Stomach (tissue), 9 donors: ENCODE data around the gene ARID1B. TPM values are rescaled to one million over a fixed set of nuclear protein-coding genes. Genes with fewer than 3 reads are reported as not detected.

Experiments used
- DNase-seq, 2 donors: peaks; one replicate each; pipeline versions ENCODE4 v3.0.0 to v3.0.0-alpha.2; 2013 to 2019
- H3K27ac ChIP-seq, 5 donors: fragments of 200-600 bp in 4 of 5; sonication (generic) in 4 of 5; one replicate each; pipeline ENCODE4 v1.5.1; 2013 to 2019; ENCODE audit warnings: mild to moderate bottlenecking in 1 of 5, moderate library complexity in 1 of 5
- H3K27me3 ChIP-seq, 3 donors: fragments of 200-600 bp; sonication (generic); one replicate each; pipeline ENCODE4 v1.5.1; 2017 to 2019; ENCODE audit warnings: mixed run types in 1 of 3
- H3K36me3 ChIP-seq, 4 donors: fragments of 200-600 bp; sonication (generic); 1 replicate in 3 of 4; 2 replicates in 1 of 4; pipeline ENCODE4 v1.5.1; 2016 to 2019
- H3K4me1 ChIP-seq, 4 donors: fragments of 200-600 bp; sonication (generic); one replicate each; pipeline ENCODE4 v1.5.1; 2016 to 2019
- H3K4me3 ChIP-seq, 4 donors: fragments of 200-600 bp; sonication (generic) in 3 of 4; one replicate each; pipeline ENCODE4 v1.5.1; 2016 to 2019; ENCODE audit warnings: mild to moderate bottlenecking in 1 of 4
- H3K9me3 ChIP-seq, 4 donors: fragments of 200-600 bp; sonication (generic); one replicate each; pipeline ENCODE4 v1.5.1; 2016 to 2019
- EP300 ChIP-seq: sonication (generic); formaldehyde crosslinking; IDR thresholded peaks from one replicate; pipeline ENCODE4 v1.6.1; 2017; ENCODE audit warnings: antibody characterized with exemption
- POLR2A ChIP-seq, 4 donors: fragments of 450-650 bp; IDR thresholded peaks; one replicate each; pipeline ENCODE4 v1.6.1; 2016; ENCODE audit warnings: antibody characterized with exemption in 4 of 4, control low read depth in 2 of 4, mild to moderate bottlenecking in 1 of 4, moderate library complexity in 1 of 4
- POLR2AphosphoS5 ChIP-seq, 3 donors: sonication (generic); formaldehyde crosslinking; IDR thresholded peaks; one replicate each; pipeline ENCODE4 v1.6.1; 2016; ENCODE audit warnings: antibody characterized with exemption in 3 of 3
- WGBS, 5 donors: extraction: QIAGEN DNeasy Blood & Tissue Kit in 3 of 5; methylation state at CpG; one replicate each; pipeline versions ENCODE4 v1.1.5 to v1.1.7; 2013 to 2018; 5-methylcytosine and 5-hydroxymethylcytosine counted together
- intact Hi-C: fragments of 100-400 bp; cut with DNase I; formaldehyde crosslinking; loops from one replicate; pipeline ENCODE4 v1.15.1; 2023; ENCODE audit warnings: low total_unique reads
- polyA plus RNA-seq, 3 donors: library from polyadenylated mRNA; stranded (reverse); fragments of 200-250 nt; gene quantifications; one replicate each; pipeline ENCODE4 v1.2.3, GENCODE V29; 2013
- total RNA-seq, 5 donors: library from RNA; depleted of rRNA; stranded (reverse); fragments of >200 nt; gene quantifications; one replicate each; pipeline versions ENCODE4 v1.1.0 to v1.2.3, GENCODE V29; 2014 to 2016
- TF ChIP-seq, protein P1 (sequence below), 7 experiments: fragments of 450-650 bp in 4 of 7; fragments of 200-600 bp in 3 of 7; sonication (generic) in 3 of 7; IDR thresholded peaks; one replicate each; pipeline ENCODE4 v1.5.1; 2016 to 2019; ENCODE audit warnings: antibody characterized with exemption in 7 of 7, control low read depth in 2 of 7, mild to moderate bottlenecking in 1 of 7
- donor health status: healthy with polysubstance abuse.
- donor health status: Bipolar disorder and iron deficiency.
- donor health status: healthy.

ARID1B gene
- total and polyA plus RNA-seq, 8 donors = 8.8 to 183 (median 48.3) TPM

GRCh38 chr6:156870924-156871539 lies 93.9 kb downstream of the ARID1B start:
- Histone ChIP-seq H3K27me3 (no peaks in the 10 kb centered on the region), H3K9me3 (no peaks in the 10 kb centered on the region), H3K27ac (no peak overlapping the region), H3K4me3 (no peak overlapping the region), H3K36me3 (no peaks in the 10 kb centered on the region), H3K4me1 (peaks cover 7 to 66% (median 31%) of the 10 kb centered on the region in 4 donors)
- intact Hi-C loops = no loop called here
- TF ChIP-seq POLR2AphosphoS5 (IDR thresholded peaks at IDR 0.05) = no peak
- TF ChIP-seq, protein P1, sequence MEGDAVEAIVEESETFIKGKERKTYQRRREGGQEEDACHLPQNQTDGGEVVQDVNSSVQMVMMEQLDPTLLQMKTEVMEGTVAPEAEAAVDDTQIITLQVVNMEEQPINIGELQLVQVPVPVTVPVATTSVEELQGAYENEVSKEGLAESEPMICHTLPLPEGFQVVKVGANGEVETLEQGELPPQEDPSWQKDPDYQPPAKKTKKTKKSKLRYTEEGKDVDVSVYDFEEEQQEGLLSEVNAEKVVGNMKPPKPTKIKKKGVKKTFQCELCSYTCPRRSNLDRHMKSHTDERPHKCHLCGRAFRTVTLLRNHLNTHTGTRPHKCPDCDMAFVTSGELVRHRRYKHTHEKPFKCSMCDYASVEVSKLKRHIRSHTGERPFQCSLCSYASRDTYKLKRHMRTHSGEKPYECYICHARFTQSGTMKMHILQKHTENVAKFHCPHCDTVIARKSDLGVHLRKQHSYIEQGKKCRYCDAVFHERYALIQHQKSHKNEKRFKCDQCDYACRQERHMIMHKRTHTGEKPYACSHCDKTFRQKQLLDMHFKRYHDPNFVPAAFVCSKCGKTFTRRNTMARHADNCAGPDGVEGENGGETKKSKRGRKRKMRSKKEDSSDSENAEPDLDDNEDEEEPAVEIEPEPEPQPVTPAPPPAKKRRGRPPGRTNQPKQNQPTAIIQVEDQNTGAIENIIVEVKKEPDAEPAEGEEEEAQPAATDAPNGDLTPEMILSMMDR (IDR thresholded peaks at IDR 0.05) = no peak
- TF ChIP-seq EP300 = no peak
- no peak for TF ChIP-seq POLR2A (IDR thresholded peaks at IDR 0.05)
- 59 to 69% (median 63%) methylated on average over 5 of the region's 5 CpGs for WGBS, 5 donors
- no peak for DNase-seq

DNA sequence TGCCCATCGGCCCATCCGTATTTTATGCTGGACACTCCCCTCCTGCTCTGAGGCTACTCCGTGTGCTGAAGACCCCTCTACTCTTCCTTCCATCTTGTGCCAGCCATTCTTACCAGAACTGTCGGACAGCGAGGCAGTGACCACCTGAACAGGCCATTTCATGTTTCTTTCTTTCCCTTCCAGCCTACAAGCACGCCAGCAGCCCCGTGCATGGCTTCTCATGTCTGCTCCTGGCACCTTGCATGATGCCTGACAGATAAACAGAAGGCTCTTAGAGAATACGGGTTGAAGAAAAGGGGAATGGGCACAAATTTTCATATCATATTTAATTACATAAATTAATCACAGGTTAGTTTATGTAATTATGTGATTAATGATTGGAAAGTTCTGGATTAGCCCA lies 95.7 kb downstream of the ARID1B start:
- H3K27me3 ChIP-seq = no peaks in the 10 kb centered on the region
- no peak overlapping the region for H3K27ac ChIP-seq
- DNase-seq = no peak
- WGBS, 5 donors = 90 to 97% (median 93%) methylated on average over 8 of the region's 8 CpGs
- H3K9me3 ChIP-seq = no peaks in the 10 kb centered on the region
- TF ChIP-seq POLR2AphosphoS5 (IDR thresholded peaks at IDR 0.05) (no peak), EP300 (no peak), POLR2A (IDR thresholded peaks at IDR 0.05) (no peak)
- TF ChIP-seq, protein P1 (IDR thresholded peaks at IDR 0.05) = no peak
- H3K36me3 ChIP-seq = no peaks in the 10 kb centered on the region
- H3K4me3 ChIP-seq = no peak overlapping the region
- H3K4me1 ChIP-seq = peaks cover 5 to 67% (median 33%) of the 10 kb centered on the region in 4 donors
- intact Hi-C loops = no loop called here

GRCh38 chr6:156873654-156874380 lies 96.6 kb downstream of the ARID1B start:
- H3K27me3 ChIP-seq = no peaks in the 10 kb centered on the region
- H3K9me3 ChIP-seq = no peaks in the 10 kb centered on the region
- intact Hi-C loops = no loop called here
- H3K27ac ChIP-seq = no peak overlapping the region
- TF ChIP-seq POLR2A (IDR thresholded peaks at IDR 0.05) (no peak), EP300 (no peak), POLR2AphosphoS5 (IDR thresholded peaks at IDR 0.05) (no peak)
- TF ChIP-seq, protein P1 (IDR thresholded peaks at IDR 0.05) = no peak
- H3K4me3 ChIP-seq = no peak overlapping the region
- no peak for DNase-seq
- peaks cover 5 to 72% (median 39%) of the 10 kb centered on the region in 4 donors for H3K4me1 ChIP-seq
- H3K36me3 ChIP-seq = no peaks in the 10 kb centered on the region
- 90 to 92% (median 92%) methylated on average over 10 of the region's 10 CpGs for WGBS, 5 donors

DNA sequence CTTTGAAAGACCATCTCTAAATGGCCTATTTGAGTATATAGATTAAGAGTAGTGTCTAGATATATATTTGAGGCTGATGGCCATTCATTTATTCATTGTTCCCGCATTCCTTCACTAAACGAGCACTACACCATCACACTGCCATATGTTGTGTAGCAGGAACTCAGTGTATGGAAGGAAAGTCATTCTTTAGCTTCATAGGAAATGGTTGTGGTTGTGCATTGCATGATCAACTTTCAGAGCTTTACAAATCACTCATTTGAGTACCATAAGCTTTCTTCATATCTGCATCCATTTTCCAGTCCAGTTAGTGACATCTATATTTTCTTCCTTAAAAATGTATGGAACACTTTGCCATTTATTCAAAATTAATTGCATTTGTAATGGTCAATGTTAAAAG lies 97.9 kb downstream of the ARID1B start:
- no peak for DNase-seq

More for the DNA sequence above, 97.9 kb downstream of the ARID1B start:
- H3K27me3 ChIP-seq = no peaks in the 10 kb centered on the region
- no peak overlapping the region for H3K4me3 ChIP-seq
- peaks cover 12 to 79% (median 48%) of the 10 kb centered on the region in 4 donors for H3K4me1 ChIP-seq
- WGBS, 5 donors = 70 to 90% (median 78%) methylated on average over 2 of the region's 2 CpGs
- no peak overlapping the region for H3K27ac ChIP-seq
- TF ChIP-seq, protein P1 (IDR thresholded peaks at IDR 0.05) = no peak
- TF ChIP-seq EP300 (no peak), POLR2AphosphoS5 (IDR thresholded peaks at IDR 0.05) (no peak), POLR2A (IDR thresholded peaks at IDR 0.05) (no peak)
- no peaks in the 10 kb centered on the region for H3K9me3 ChIP-seq
- H3K36me3 ChIP-seq = no peaks in the 10 kb centered on the region
- intact Hi-C loops = no loop called here
